Measurements from ENCODE around the gene DAAM1. TPM values are rescaled to one million over a fixed set of nuclear protein-coding genes. Genes with fewer than 3 reads are reported as not detected.

The DAAM1 gene
- total RNA-seq, 1 donor from 2014 or later = 75.2 TPM

DNA sequence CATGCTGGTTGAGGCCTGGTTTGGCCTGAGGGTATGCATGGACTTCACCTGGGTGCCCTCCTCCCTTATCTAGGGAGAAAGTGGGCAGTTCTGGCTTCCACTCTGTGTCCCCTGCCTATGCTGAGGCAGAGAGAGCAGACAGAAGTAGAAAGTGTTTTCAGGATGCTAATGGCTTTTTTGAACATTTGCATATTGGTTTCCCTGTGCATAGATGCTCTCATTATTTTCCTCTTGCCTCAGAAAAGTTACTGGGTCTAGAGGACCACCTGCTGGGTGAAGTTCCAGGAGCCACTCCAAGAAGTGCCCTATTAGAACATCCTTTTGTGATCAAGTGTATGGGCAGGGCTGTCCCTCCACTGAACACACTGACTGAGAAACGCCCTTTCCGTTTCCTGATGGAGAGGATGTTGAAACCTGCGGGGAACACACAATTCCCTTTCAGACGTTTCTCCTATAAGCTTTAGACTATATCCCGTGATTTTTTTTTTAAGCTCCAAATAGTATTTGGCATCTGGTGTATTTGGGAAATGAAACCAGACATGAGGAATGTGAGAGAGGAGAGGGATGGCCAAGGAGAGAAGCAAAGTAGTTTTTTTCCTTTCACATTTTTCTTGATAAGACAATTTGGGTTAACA is 66.6 kb downstream of the DAAM1 start:
- DNase-seq = peak; percentile 41

DNA sequence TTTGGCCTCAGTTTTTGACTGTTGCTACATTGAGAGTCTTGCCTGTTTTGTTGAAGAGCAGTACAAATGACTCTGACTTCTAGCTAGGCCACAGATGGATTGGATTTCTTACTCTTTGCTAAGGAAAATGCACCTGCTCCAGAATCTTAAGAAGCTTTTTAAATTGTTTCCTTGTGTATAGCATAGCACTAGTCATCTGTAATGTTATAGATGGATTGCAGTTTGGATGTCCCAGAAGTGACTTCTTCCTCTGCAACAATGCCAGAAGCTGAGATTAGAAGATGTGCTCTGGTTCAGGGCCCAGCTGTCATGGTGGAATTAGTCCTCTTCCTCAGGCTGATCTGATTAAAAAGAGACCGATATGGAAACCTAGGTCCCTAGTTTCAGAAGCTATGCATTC is 67.9 kb downstream of the DAAM1 start:
- no peak for DNase-seq

DNA sequence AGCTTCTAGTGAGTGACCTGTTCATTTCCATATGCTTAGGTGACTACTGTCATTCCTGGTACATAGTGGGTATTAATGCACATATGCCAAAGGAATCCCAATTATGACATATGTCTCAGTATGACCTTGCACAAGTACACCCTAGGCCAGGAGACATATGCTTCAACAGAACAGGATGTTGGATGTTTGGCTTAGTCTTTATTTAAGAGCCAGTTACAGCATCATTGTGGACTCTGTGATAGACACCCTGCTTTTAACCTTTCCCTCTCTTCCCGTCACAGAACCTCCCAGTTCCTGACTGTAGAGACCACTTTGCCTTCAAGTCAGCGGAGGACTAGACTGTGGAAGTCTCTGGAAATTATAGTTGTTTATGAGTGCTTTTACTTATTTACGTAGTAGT is 72.9 kb downstream of the DAAM1 start:
- DNase-seq = no peak

GRCh38 chr14:59262717-59263454 is 74.4 kb downstream of the DAAM1 start:
- DNase-seq = no peak

- DNase-seq = no peak
Observed at GRCh38 chr14:59265808-59266207, 77.3 kb downstream of the DAAM1 start.

GRCh38 chr14:59267046-59267445 is 78.6 kb downstream of the DAAM1 start:
- DNase-seq = no peak

- no peak for DNase-seq
Observed at GRCh38 chr14:59268011-59268410, 79.5 kb downstream of the DAAM1 start.

- no peak for DNase-seq
Observed at GRCh38 chr14:59268858-59269257, 80.4 kb downstream of the DAAM1 start.

- no peak for DNase-seq
Observed at GRCh38 chr14:59269466-59269865, 81.0 kb downstream of the DAAM1 start.

GRCh38 chr14:59271256-59271655 is 82.8 kb downstream of the DAAM1 start:
- DNase-seq = no peak

- no peak for DNase-seq
Observed at GRCh38 chr14:59271734-59272133, 83.3 kb downstream of the DAAM1 start.

DNA sequence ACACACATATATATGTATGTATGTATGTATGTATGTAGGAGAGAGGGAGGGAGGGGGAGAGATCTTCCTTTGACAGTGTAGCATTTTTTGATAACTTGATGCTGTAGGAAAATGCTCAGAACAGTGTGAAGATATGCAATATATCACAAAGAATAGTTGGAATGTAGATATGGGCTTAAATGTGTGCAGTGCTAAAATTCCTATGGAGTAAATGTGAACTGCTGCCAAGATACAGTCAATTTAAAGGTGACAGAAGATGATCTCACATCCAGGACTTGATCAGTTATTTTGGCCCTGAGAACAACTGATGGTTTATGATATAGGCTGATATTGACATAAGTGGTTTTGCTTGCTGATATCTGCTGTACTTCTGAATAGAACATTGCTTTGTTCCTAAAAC is 84.2 kb downstream of the DAAM1 start:
- DNase-seq = no peak

- no peak for DNase-seq
Observed at GRCh38 chr14:59273737-59274136, 85.3 kb downstream of the DAAM1 start.

DNA sequence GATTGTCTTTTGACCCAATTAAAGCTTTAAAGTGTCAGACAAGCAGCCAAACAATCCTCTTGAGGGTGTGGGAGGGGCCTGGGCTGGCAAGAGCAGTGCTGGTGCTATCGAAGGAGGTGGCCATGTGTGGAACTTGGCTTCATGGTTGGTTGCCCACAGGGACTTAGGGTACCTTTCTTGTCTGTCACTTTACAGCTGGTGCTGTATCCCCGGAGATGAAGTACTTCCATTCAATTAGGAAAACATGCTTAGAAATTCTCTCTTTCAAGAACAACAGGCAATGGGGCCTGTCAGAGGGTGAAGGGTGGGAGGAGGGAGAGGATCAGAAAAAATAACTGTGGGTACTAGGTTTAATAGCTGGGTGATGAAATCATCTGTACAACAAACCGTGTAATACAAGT is 86.5 kb downstream of the DAAM1 start:
- no peak for DNase-seq

- DNase-seq = no peak
Observed at GRCh38 chr14:59275668-59276067, 87.2 kb downstream of the DAAM1 start.

DNA sequence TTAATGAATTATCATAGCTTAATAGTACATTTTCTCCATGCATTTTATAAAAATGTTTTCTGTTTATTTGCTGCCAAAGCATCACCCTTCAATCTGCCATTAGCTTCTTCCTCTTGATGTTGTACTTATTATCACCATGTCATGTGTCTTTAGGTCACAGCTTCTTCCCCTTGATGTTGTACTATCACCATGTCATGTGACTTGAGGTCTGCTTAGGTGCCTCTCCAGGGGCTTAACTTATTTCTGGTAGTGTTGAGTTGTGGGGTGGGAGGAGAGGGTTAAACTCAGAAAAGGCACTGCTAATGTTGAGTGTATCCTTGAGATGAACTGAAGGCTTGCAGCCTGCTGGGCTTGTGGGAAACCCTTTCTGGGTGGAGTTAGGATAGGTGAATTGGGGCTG is 87.8 kb downstream of the DAAM1 start:
- no peak for DNase-seq

GRCh38 chr14:59277659-59278058 is 89.2 kb downstream of the DAAM1 start:
- DNase-seq = no peak

GRCh38 chr14:59278111-59278510 is 89.6 kb downstream of the DAAM1 start:
- no peak for DNase-seq

GRCh38 chr14:59280961-59281360 is 92.5 kb downstream of the DAAM1 start:
- DNase-seq = no peak

DNA sequence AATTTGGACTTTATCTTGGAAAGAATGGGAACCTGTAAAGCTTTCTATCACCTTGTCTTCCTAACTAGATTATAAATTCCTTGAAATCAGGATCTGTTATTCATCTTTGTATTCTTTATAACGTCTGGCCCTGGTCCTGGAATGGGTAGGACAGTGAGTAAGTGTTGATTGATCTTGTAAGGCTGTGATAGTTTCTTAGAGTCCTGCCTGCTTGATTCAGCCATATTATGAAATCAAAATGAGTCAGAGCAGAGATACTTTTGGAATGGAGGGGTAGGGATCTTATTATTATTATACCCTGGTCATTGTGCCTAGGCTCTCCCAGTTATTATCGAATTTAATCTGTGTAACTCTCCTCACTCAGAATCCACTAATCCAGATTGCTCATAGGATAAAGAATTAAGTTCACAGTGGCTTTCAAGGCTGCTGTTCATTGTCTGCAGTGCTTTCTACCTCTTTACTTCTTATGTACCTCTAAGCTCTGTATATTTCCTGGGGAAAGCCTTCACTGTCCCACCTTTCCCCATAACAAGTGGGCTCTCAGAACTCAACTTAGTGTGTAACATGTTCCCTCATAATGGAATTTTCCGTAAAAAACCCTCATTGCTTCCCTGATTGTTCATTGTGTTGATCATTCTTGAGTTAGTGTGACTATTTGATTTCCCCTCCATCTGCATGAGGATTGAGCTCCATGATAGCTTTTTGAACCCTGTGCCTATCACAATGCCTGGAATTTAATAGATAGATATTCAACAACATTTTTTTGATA is 93.3 kb downstream of the DAAM1 start:
- DNase-seq = no peak

DNA sequence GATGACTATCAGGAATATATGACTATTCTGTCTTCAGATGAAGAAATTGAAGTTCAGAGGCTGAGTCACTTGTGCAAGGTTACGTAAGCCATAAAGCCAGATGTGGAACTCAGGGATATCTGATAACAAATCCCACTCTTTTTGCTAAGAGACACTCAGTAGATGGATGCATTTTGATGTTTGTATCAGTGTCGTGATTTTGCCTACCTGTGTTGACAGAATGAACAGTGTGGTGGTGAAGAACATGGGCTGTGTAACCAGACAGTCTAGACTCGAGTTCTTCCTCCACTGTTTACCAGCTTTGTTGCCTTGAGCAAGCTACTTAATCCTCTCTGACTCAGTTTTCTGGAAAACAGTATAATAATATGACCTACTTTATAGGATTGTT is 93.9 kb downstream of the DAAM1 start:
- DNase-seq = no peak

GRCh38 chr14:59283361-59283760 is 94.9 kb downstream of the DAAM1 start:
- DNase-seq = no peak

- no peak for DNase-seq
Observed at GRCh38 chr14:59284059-59284458, 95.6 kb downstream of the DAAM1 start.

DNA sequence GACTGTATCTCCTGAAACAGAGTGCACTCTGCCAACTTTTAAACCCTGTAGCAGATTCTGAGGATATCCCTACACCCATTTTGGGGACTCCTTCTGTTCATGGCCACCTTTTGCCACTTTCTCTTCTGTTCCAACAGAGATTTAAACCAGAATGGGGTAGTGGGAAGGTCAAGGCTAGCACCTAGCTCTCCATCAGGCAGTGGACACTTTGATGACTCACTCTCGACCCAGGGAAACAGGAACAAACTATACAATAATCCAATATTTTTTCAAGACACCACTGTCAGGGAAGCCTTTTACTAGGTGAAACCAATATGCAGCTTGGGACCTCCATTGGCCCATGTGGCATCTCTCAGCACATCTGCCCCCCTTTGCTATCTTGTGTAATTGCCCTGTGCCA is 103.6 kb downstream of the DAAM1 start:
- DNase-seq = no peak

Data from skin of body (tissue), 2 donors.